Fibroblast of villous mesenchyme (primary cell): ENCODE results near the gene ZNF565. TPM values are rescaled to one million over a fixed set of nuclear protein-coding genes. Genes with fewer than 3 reads are reported as not detected.
A peak's percentile ranks its signal among the peaks of the same experiment; 100 is the strongest.
"Not testable (repeated sequence)": the region's sequence is repeated elsewhere in the genome, so short reads cannot be mapped to it uniquely, and the experiment has no call there.

Experiments used
- DNase-seq: peaks from one replicate; pipeline ENCODE4 v3.0.0-alpha.2; 2010; ENCODE audit warnings: low read depth
- H3K4me3 ChIP-seq: 2 replicates; pipeline ENCODE4 v1.5.1; 2011; ENCODE audit warnings: low read depth, mild to moderate bottlenecking, low read length
- small RNA-seq: library from RNA; depleted of rRNA; stranded (forward); fragments of <200 nt; gene quantifications from one replicate; pipeline ENCODE3, GENCODE V24; 2012
- total RNA-seq: library from RNA; depleted of rRNA; stranded (reverse); fragments of >200 nt; gene quantifications from 2 replicates; pipeline ENCODE4 v1.2.3, GENCODE V29; 2012
- TF ChIP-seq, protein P1 (sequence below): IDR thresholded peaks from 2 replicates; pipeline ENCODE4 v1.5.1; 2012; ENCODE audit warnings: low read depth, mild to moderate bottlenecking, low read length; ENCODE audit not compliant: insufficient read depth

Gene ZNF565
- total RNA-seq, 1 donor = 4.3 TPM

DNA sequence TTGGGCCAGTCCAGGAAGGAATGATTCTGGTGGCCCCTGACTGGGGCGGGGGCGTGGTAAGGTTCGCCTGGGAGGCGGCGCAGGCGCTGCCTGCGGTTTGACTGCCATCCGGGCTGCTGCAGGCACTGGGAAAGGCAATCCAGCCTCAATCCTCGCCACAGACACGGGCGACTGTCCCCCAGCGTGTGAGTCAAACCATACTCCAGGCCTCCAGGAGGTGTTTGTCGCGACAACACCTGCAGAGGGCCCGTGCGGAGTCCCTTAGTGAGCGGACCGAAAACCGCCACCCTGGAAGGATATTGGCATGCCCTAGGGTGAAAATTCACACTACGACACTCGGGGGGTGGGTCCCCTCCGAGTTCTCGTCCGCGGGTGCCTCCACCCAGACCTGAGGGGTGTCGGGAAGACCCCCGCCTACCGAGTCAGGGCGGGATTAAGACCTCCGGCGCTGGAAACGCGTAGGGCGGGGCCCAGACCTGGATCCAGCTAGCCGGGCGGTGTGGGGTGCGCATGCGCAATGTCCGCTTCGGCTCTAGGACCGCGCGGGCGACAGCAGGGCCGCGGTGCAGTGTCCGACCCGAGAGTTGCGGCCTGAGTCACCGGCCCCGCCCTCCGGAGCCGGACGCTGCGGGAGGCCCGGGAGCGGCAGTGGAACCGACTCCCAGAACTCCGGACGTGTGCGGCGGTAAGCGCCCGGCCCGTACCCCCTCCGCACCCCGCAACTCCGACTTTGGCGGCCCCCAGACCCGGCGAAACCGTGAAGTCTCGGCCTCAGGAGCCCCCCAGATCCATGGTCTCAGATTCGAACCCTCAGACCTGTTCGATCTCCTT is 74.8 kb downstream of the ZNF565 start, which contains the start of gene CAPNS1:
CAPNS1 (plus strand) TSS at position 594 of the 831 bp plus-strand sequence. CDS start 946 bp downstream, outside the sequence.
- TF ChIP-seq, protein P1, sequence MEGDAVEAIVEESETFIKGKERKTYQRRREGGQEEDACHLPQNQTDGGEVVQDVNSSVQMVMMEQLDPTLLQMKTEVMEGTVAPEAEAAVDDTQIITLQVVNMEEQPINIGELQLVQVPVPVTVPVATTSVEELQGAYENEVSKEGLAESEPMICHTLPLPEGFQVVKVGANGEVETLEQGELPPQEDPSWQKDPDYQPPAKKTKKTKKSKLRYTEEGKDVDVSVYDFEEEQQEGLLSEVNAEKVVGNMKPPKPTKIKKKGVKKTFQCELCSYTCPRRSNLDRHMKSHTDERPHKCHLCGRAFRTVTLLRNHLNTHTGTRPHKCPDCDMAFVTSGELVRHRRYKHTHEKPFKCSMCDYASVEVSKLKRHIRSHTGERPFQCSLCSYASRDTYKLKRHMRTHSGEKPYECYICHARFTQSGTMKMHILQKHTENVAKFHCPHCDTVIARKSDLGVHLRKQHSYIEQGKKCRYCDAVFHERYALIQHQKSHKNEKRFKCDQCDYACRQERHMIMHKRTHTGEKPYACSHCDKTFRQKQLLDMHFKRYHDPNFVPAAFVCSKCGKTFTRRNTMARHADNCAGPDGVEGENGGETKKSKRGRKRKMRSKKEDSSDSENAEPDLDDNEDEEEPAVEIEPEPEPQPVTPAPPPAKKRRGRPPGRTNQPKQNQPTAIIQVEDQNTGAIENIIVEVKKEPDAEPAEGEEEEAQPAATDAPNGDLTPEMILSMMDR = no peak
- H3K4me3 ChIP-seq = peak within 1 kb of the TSS; percentile 83
- DNase-seq = peak; percentile 95

DNA sequence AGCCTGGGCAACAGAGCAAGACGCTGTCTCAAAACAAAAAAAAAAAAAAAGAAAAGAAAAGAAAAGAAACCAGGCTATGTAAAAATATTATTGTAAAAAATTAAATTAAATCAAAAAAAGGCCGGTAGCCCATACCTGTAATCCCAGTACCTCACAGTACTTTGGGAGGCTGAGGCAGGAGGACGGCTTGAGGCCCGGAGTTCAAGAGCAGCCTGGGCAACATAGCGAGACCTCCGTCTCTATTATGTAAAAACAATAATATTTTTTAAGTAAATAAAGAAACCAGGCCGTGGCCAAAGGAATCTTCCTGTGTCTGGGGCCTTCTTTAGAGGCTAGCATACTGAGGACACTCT is 75.4 kb downstream of the ZNF565 start:
- TF ChIP-seq, protein P1 = no peak
- no peak for DNase-seq
- H3K4me3 ChIP-seq = peak overlapping the region; percentile 83

DNA sequence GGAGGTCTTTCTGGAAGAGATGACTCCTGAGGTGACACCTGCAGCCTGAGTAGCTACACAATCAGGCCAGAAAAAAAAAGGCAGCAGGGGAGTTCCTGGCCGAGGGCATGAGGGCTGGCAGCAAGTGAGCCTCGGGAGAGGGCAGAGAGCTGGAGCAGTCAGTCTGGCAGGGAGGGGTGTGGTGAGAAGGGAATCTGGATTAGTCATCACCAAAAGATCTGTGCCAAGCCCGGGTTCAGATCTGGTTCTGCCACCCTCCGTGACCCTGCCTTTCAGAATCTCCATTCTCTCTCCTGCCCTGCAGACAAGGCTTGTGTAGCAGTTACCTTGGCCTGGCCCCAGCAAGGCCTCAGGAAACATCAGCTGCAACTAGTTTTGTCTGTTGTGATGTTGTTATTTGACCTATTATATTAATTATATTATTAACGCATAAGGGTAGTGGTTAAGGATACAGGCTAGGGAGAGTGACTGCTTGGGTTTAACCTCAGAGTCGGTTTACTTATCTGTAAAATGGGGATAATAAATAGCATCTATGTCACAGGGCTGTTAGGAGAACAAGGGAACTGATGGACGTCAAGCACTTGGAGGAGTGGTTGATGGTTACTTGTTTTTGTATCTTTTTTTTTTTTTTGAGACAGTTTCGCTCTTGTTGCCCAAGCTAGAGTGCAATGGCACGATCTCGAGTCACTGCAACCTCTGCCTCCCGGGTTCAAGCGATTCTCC is 77.3 kb downstream of the ZNF565 start:
- H3K4me3 ChIP-seq = no peak overlapping the region
- TF ChIP-seq, protein P1 = no peak
- peak; percentile 17 for DNase-seq

DNA sequence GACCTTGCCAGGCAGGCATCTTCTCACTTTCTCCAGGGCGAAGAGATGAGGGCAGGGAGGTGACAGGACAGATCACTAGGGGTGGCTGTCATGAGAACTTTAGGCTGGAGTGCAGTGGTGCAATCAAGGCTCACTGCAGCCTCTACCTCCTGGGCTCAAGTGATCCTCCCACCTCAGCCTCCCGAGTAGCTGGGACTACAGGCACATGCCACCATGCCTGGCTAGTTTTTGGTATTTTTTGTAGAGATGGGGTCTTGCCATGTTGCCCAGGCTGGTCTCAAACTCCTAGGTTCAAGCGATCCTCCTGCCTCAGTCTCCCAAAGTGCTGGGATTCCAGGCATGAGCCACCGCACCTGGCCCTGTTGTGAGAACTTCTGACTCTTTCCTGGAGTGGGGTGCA is 79.6 kb downstream of the ZNF565 start:
- not testable (repeated sequence) for DNase-seq, H3K4me3 ChIP-seq

Small RNA genes lying within 50 kb of the gene (small RNA-seq; reads per million reads assigned to genes)
- gene RF00019 = not detected

Other genes starting within 250 kb of the ZNF565 start
- gene SDHAF1, start 219.5 kb downstream of the ZNF565 start, total RNA-seq = 12.5 and 15.5 TPM in 2 replicates
- 0.32 TPM in 1 of 2 replicates, not detected in the other for gene SYNE4, start 205.9 kb downstream of the ZNF565 start, total RNA-seq
- gene ALKBH6, start 200.5 kb downstream of the ZNF565 start, total RNA-seq = 14.2 and 16.8 TPM in 2 replicates
- 16.4 and 17.3 TPM in 2 replicates for gene CLIP3, start 181.8 kb downstream of the ZNF565 start, total RNA-seq
- gene THAP8, start 160.4 kb downstream of the ZNF565 start, total RNA-seq = 2.9 and 4.3 TPM in 2 replicates
- gene WDR62, start 159.8 kb downstream of the ZNF565 start, total RNA-seq = 5.5 and 7.8 TPM in 2 replicates
- not detected in 2 replicates for gene OVOL3, start 103.5 kb downstream of the ZNF565 start, total RNA-seq
- gene POLR2I, start 99.8 kb downstream of the ZNF565 start, total RNA-seq = 26.8 and 44.5 TPM in 2 replicates
- gene TBCB, start 99.2 kb downstream of the ZNF565 start, total RNA-seq = 144 and 165 TPM in 2 replicates
- 258 and 346 TPM in 2 replicates for gene CAPNS1, start 74.6 kb downstream of the ZNF565 start, total RNA-seq
- gene COX7A1, start 62.2 kb downstream of the ZNF565 start, total RNA-seq = 13.9 and 18.6 TPM in 2 replicates
- 59.6 and 85.1 TPM in 2 replicates for gene ZNF146, start 441 bp upstream of the ZNF565 start, total RNA-seq
- gene ZFP14, start 164.5 kb upstream of the ZNF565 start, total RNA-seq = 2.6 and 4.7 TPM in 2 replicates
- gene ZFP82, start 204.0 kb upstream of the ZNF565 start, total RNA-seq = 3.5 and 8.2 TPM in 2 replicates